AG10803 (cell line): ENCODE measurements around the gene ADGRF5.
A peak's percentile ranks its signal among the peaks of the same experiment; 100 is the strongest.
"Not testable (repeated sequence)": the region's sequence is repeated elsewhere in the genome, so short reads cannot be mapped to it uniquely, and the experiment has no call there.

ENCODE experiments used
- DNase-seq: peaks from one replicate; pipeline ENCODE4 v3.0.0; 2010; ENCODE audit warnings: low read depth
- H3K4me3 ChIP-seq: 2 replicates; pipeline ENCODE4 v1.5.1; 2011; ENCODE audit warnings: mild to moderate bottlenecking, low read length, control low read depth
- CTCF ChIP-seq: conservative IDR thresholded peaks from 2 replicates; pipeline ENCODE4 v1.5.1; 2011; ENCODE audit warnings: mild to moderate bottlenecking, low read length, control low read depth, inconsistent platforms

ADGRF5 gene

GRCh38 chr6:46849361-46849690, 72.4 kb downstream of the ADGRF5 start:
- DNase-seq = no peak
- no peak for TF ChIP-seq CTCF
- no peak overlapping the region for H3K4me3 ChIP-seq

GRCh38 chr6:46848684-46849360, 72.9 kb downstream of the ADGRF5 start:
- DNase-seq = peak; percentile 62
- TF ChIP-seq CTCF = peak; percentile 76
- no peak overlapping the region for H3K4me3 ChIP-seq

- no peak for DNase-seq
- no peak for TF ChIP-seq CTCF
- H3K4me3 ChIP-seq = no peak overlapping the region
These were observed 76.6 kb downstream of the ADGRF5 start for GRCh38 chr6:46845126-46845525.

GRCh38 chr6:46842252-46842846, 79.4 kb downstream of the ADGRF5 start:
- H3K4me3 ChIP-seq, DNase-seq: not testable (repeated sequence)

GRCh38 chr6:46838033-46838432, 83.7 kb downstream of the ADGRF5 start:
- no peak for TF ChIP-seq CTCF
- no peak overlapping the region for H3K4me3 ChIP-seq
- DNase-seq = no peak

GRCh38 chr6:46834991-46835390, 86.7 kb downstream of the ADGRF5 start:
- DNase-seq, H3K4me3 ChIP-seq: not testable (repeated sequence)

- not testable (repeated sequence) for DNase-seq, H3K4me3 ChIP-seq
These were observed 87.4 kb downstream of the ADGRF5 start for GRCh38 chr6:46834257-46834916.

- TF ChIP-seq CTCF = no peak
- no peak for DNase-seq
- H3K4me3 ChIP-seq = no peak overlapping the region
These were observed 88.9 kb downstream of the ADGRF5 start for GRCh38 chr6:46832816-46833215.

- no peak for DNase-seq
- H3K4me3 ChIP-seq = no peak overlapping the region
- no peak for TF ChIP-seq CTCF
These were observed 92.8 kb downstream of the ADGRF5 start for GRCh38 chr6:46828939-46829338.
